Mucosa of gallbladder (tissue), 1 donor: ENCODE data around the gene PSAP. TPM values are rescaled to one million over a fixed set of nuclear protein-coding genes. Genes with fewer than 3 reads are reported as not detected.

Source experiments
- DNase-seq: peaks from one replicate; pipeline ENCODE4 v3.0.0-alpha.2; 2020; ENCODE audit warnings: low spot score
- total RNA-seq: library from RNA; stranded (reverse); gene quantifications from one replicate; pipeline ENCODE4 v1.2.1, GENCODE V29; 2021
- donor health status: DM: no; HTN: no; CAD: no.

PSAP gene
- total RNA-seq, 1 donor from 2014 or later = 1,332 TPM

DNA sequence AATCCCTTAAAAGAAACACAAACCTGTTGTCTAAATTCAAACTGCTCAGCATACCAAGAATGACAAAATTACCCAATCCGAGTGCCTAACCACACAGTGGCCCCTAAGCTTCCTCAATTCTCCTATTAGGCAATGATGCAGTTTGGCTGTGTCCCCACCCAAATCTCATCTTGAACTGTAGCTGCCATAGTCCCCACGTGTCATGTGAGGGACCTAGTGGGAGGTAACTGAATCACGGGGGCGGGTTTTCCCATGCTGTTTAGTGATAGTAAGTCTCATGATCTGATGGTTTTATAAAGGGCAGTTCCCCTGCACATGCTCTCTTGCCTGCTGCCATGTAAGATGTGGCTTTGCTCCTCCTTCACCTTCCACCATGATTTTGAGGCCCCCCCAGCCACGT, 21.9 kb downstream of the PSAP start:
- no peak for DNase-seq

DNA sequence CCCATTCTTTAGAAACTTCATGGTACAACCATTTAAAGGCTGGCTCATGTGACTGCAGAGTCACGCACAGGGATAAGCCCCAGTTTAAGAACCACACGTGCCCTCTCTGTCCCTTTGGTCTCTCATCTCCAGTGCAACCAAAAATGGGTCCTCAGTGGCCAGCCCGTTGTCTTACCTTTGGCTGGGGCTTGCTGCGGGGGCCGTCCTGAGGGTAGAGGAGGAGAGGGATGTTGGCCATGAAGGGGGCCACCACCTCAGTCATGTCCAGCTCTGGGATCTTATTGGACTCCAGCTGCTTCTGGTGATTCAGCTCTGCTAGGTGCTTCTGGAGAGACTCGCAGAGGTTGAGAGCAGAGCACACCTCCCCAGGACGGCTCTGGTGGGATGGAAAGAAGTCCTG, 22.3 kb downstream of the PSAP start:
- no peak for DNase-seq

DNA sequence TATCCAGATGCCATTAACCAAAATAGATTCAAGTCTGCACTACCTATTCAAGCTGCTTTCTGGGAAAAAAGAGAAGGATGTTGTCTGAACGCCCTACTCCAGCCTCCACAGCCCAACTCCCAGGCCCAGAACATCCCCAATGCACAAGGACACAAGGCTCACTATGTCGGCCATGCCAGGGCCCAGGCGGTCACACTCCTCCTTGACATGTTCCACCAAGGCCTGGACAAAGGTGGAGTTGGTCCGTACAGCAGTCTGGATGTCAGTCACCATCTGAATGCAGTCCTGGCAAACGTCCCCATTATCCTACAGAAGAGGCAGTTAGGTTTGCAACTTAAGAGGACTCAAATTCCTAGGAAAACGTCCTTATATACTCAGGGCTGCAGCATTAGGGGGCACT, 23.2 kb downstream of the PSAP start:
- DNase-seq = no peak

DNA sequence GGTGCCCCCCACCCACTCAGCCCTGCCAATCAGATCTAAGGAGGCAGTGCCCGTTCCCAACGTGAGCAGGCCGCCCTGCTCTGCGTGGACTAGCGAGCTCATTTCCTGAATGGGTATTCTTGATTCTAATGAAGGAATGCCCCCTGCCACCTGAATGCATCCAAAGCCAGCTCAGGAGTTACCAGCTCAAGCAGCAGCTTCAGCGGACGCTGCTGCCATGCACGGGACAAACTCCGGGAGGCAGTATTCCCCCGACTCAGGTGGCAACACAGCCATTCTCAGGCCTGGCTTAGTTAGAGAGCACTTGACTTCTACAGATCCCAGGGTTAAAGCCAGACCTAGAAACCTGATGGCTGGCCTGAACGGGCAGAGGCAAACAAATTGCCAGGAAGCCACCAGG, 25.8 kb downstream of the PSAP start:
- DNase-seq = no peak

DNA sequence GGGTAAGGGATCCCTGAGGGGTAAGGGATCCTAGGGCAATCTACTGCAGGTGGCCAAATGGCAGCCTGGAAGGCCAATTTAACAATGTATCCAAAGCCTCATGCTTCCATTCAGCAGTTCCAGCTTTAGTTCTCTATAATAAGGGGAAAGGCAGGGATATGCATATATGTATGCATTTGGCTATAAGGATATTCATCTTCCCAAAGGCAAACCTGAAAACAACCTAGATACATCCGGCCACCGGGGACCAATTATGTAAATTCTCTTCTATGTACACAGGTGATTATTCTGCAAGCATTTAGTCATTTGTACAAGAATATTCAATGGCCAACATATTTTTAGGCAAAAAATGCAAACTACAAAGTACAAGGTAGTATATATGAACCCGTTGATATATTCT, 26.7 kb downstream of the PSAP start:
- DNase-seq = no peak

DNA sequence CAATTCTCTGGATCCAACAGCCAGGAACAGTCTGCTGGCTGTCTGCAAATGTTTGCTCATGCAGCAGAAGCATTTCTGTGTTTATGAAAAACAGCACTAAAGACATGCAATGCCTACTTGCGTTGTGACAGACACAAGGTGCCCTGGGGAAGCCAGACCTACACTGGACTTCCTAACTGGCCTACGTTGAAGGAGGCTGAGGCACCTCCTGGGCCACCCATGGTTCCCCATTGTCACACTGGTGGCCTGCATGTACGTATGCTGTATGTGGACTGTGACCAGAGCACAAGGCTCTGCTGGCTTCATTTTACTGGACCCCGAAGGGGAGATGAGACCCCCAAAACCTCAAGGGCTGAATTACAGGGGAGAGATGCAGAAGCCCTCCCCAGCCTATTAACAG, 27.7 kb downstream of the PSAP start:
- no peak for DNase-seq

DNA sequence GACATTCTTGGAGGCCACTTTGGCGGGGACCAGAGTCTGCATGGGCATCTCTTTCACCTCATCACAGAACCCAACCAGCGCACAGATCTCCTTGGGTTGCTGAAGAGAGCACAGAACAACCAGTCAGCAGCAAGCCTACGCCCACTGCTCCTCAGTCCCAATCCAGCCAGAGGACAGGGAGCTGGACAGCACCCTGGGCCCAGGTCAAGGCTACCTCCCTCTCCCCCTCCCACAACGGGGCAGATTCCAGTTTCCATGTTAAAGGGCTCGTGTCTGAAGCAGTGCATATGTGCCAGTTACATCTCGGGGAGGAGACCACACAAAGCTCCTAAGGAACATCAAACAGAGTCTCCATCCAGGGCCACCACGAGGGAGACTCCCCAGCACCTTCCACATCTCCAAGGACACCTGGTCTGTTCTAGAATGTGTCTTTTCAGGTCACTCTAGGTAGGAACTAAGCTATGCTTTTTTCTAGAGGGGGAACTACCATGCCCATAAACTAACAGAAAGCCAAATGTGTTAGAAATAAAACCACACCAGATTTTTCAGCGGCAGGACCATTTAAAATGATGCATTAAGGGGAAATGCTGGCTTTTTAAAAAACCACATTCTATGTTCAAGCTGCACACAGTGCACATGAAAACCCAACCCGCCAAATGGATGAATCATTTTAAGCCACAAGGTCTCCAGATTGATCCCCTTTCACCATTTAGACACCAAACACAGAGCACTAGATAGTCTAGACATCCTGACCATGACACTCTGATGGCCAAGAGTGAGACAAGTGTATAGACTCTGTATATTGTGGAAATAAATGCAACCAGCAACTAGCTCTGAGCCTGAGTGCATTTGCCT, 28.9 kb downstream of the PSAP start:
- DNase-seq = no peak

DNA sequence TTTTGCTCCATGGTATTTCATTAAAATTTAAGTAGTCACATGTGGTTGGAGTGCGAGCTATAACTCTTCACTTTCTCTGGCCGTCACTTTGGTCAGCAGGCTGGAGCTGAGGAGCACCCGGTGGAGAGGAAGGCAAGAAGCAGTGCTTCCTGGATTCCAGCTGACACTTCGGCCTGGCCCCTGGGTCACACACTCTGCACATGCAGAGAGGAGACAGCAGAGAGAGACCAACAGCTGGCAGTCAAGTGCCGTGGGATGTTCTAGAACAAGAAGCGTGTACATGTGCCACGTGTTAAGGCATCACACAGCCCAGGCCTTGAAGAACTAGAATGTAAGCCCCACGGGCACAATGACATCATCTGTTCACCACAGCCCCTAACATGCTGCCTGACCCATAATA, 30.1 kb downstream of the PSAP start:
- no peak for DNase-seq

DNA sequence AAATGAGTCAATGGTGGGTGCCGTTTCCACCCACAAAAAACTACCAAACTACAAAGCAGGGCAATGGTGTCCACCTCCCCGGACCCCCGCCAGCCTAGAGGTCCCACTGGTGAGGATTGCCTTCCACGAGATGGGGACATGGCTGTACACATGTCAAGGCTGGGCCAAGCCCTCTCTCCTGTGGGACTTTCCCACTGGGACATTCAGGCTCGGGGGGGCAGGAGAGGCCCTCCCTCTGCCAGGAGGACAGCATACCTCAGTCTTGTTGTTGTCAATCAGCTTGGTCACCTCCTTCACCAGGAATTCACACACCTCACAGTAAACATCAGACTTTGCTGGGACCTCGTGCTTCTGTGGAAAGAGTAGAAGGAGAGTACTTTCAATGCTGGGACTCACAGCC, 31.1 kb downstream of the PSAP start:
- DNase-seq = no peak

DNA sequence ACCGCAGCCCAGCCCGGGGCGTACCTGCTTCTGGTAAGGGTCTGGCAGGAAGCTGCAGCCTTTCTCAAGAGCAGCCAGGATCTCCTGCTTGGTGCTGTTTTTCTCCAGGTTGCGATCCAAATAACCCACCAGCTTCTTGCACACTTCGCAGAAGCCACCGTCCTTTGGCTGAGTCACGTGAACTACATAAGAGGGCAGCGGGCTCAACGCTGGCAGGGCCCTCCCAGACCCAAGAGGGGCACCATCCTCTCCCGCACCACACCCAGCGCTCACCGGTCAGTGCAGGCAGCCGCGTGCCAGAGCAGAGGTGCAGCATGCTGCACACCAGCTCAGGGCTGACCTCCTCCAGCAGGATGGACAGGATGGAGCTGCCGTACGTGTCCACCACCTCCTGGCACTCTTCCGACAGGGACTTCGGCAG, 31.6 kb downstream of the PSAP start:
- DNase-seq = no peak

DNA sequence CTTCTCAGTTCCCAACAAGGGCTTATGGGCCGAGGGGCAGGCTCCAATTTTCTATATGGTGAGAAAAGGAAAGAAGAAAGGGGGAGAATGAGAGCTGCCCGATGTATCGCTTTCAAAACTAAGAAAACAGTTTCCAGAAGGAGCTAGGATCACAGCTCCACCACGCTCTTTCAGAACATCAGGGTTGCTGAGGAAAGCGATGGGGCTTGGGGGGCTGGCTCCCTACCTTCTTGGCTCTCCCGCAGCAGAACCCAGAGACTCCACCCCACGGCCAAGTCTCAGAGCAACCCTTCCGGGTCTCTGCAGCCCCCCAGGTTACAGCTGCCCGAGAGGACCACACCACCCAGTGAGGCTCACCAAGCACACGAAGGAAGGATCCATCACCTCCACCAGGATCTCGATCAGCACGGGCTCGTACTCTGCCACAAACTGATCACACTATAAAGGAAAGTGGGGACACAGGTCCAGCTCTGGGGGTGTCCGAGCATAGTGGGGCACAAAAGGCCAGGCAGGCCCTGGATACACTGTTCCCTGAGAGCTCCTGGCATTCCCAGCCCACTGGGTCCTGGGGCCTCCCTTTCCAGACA, 32.3 kb downstream of the PSAP start:
- no peak for DNase-seq

DNA sequence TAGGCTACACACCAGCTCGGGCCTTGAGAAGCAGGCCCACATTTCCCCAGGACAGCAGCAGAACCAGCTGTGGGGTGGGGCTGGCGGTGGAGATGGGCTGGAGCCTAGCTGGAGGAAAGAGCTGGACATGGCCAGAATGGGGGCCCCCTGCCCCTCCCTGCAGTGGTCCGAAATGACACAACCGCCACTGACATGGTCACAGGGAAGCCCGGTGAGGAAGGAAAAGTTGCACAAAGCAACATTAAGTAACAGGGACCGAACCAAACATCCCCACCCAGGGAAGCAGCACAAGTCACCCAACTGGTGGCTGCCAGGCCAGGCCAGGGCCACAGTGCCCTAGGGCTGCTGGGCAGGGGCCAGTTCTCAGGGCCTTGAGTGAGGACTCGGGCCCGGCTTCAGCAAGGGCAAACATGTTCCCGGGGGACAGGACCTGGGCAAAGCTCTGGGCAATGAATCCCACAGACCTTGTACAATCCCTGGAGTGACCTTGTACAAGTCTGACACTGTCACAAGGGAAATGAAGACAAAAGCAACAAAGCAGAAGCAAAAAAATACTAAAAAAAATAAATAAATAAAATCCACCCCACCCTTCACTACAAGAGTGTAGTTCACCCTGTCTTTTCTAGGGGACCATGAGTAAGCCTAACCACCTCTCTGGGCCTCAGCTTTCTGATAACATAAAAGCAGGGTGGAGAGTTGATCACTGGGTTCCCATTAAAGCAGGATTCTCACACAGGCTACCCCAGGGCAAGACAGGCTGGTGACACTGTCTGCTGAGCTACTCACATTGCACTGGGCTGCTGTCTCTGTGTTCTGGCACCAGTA, 33.0 kb downstream of the PSAP start:
- no peak for DNase-seq

DNA sequence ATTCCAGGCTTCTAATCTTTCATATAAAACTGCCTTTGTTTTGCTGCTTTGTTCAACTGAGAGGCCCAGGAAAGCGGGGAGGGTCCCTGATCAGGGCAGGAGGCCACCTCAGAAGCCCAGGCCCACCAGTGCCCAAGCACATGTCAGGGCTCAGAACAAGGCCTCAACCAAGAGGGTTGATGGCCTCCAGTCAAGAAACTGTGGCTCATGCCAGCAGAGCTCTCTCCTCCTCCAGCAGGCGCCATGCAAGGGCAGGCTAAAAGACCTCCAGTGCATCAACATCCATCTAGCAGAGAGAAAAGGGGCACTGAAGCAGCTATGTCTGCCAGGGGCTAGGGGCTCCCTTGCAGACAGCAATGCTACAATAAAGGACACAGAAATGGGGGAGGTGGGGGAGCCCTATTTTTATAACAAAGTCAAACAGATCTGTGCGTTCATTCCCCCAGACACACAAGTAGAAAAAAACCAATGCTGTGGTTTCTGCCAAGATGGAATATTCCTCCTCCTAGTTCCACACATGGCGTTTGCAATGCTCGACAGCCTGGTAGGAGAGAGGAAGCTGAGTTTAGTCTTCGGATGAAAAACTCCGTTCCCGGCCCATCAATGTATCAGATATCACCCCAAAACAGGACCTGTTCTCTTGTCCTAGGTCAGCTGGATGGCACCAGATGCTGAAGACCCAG, 34.0 kb downstream of the PSAP start:
- DNase-seq = no peak

DNA sequence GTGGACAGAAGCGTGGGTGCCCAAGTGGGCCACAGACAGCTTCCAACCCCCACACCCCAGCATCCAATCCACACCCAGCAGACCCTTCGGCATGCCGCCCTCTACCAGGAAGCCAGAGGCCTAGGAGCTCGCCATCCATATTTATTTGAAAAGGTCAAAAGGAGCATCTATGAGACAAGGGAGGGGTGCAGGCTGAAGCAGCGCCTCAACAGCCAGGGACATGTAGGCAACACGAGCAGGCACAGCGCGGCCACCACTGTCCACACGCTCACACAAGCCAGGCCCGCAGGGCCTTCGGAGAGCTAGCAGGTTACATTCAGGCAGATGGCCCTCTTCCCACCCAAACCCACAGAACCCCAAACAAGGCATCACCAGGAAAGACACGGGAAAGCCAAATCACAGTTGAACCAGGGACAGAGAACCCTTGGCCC, 34.6 kb downstream of the PSAP start:
- DNase-seq = no peak

DNA sequence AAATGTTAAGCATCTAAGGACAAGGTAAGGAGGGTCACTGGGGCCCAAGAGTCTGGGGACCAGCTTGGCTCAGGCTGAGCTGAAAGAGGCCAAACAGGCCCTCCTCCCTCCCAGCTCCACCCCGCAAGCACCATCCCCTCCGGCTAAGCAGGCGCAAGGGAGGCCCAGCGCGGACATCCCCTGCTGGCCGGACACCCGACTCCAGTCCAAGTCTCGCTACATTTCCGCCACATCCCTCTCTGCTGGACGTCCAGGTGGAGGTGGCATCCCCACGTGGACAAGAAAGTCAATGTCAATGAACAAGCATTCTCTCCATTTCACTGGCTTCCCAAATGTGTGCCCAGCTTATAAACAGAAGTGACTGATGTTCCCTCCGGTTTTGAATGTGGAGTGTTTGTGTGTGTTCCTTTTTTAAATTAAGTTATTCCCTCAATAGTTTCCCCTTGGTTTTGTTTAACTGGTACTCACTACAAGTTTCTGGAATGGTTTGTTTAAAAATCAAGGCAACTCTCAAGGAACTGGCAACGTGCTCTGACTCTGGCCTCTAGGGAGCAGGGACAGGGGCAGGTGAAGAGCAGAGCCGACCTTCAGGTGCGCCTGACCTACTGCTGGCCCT, 35.4 kb downstream of the PSAP start:
- DNase-seq = no peak

DNA sequence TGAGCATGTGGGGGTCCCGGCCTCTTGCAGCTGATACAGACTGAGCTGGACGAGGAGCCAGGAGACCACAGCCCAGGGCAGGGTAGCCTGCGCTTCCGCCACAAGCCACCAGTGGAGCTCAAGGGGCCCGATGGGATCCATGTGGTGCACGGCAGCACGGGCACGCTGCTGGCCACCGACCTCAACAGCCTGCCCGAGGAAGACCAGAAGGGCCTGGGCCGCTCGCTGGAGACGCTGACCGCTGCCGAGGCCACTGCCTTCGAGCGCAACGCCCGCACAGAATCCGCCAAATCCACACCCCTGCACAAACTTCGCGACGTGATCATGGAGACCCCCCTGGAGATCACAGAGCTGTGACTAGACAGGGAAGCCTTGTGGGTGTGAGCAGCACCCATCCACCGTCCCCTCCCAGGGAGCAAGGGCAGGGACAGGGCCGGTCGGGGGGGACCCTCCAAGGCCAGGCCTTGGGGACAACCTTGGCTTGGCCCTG, 36.1 kb downstream of the PSAP start:
- DNase-seq = no peak

DNA sequence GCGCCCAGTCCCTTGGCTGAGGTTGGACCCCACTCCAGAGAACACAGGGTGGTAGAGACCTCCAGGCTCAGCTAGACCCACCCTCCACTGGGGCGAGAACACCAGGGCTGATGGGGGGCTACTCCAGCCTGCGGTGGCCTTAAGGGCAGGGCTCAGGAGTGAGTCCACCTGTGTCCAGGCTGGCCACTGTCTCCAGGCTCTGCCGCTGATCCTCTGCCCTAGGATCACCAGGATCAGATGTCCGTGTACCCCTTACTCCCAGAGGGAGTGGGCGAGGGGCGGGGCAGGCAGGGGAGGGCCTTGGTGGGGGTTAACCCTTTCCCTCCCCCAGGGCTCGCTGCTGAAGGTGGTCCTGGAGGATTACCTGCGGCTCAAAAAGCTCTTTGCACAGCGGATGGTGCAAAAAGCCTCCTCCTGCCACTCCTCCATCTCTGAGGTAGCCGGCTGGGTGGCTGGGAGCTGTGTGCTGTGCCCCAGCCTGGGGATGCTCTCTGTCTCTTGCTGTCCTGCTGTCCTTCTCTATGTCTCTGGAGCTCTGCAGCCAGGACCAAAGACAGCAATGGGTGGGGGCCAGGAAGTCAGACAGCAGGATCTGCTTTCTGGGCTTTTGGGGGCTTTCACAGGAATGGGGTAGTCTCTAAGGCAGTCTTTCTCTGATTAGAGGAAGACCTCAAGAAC, 38.0 kb downstream of the PSAP start:
- no peak for DNase-seq

DNA sequence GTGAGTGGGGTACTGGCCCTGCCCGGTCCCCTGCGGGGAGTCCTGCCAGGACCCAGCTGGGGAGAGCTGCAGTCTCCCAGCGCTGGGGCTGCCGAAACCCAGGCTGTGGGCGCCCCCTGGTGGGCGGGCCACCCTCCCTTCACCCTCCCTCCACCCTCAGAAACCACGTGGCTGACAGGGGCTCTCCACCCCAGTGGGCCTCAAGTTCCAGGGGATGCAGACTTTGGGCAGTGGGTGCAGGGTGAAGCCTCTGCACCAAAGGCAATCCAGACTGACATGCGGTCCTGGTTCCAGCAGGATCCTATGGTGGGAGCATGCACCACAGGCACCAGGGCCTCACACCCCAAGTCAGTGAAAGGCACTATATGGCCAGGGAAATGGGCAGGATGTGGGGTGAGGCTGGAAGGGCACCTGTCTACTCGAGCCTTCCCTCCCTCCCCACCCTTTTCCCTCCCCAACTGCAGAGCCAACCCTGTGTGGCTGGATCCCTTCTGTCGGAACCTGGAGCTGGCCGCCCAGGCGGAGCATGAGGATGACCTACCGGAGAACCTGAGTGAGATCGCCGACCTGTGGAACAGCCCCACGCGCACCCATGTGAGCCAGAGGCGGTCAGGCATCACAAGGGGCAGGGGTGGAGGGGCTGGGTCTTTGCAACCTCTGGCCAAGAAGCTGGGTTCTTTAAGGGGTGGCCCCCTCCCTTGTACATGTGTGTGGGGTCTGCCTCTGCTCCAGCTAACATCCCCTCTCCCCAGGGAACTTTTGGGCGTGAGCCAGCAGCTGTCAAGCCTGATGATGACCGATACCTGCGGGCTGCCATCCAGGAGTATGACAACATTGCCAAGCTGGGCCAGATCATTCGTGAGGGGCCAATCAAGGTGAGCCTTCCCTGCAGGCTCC, 38.8 kb downstream of the PSAP start:
- DNase-seq = peak; percentile 68

DNA sequence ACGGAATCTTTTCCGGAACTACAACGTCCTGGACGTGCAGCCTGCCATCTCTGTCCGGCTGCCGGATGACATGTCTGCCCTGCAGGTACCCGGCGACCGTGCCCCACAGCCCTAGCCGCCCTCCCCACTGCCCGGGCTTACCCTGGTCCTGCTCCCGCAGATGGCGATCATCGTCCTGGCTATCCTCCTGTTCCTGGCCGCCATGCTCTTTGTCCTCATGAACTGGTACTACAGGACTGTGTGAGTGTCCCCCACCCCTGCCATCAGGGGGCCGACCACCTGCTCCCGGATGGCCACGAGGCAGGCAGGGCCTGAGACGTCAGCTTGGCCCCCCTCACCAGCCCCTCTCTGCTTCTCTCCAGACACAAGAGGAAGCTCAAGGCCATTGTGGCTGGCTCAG, 39.7 kb downstream of the PSAP start:
- no peak for DNase-seq
